ENCODE measurements around the gene SMARCB1. TPM values are rescaled to one million over a fixed set of nuclear protein-coding genes. Genes with fewer than 3 reads are reported as not detected.

The SMARCB1 gene
- total and polyA plus RNA-seq, 2 donors (not counting 1 experiment from before 2014, with no cell fraction given) = 179 to 190 TPM

- peaks cover 0 to 46% of the 10 kb centered on the region in 2 experiments for H3K36me3 ChIP-seq (replicated peaks in 1 of 2; ENCODE audit: control extremely low read depth in 1 of 2, control insufficient read depth in 1 of 2, extremely low read depth in 1 of 2, insufficient read depth in 2 of 2, low read length in 1 of 2)
- Mint-ChIP-seq H3K4me3 (peak overlapping the region; percentile 89), H3K9me3 (ENCODE audit: insufficient read depth) (no peaks in the 10 kb centered on the region), H3K4me1 (peaks cover 62% of the 10 kb centered on the region), H3K27me3 (no peaks in the 10 kb centered on the region), H3K27ac (peak overlapping the region; percentile 99)
- peaks cover 24% of the 10 kb centered on the region for H4K20me1 ChIP-seq (ENCODE audit: control insufficient read depth, insufficient read depth, low read length, poor library complexity, severe bottlenecking)
- H3K4me2 ChIP-seq (replicated peaks; ENCODE audit: low read depth, low read length, poor library complexity, severe bottlenecking) = peak overlapping the region; percentile 93
- H3K4me3 ChIP-seq (ENCODE audit: control extremely low read depth in 1 of 5, extremely low read depth in 1 of 5, insufficient read depth in 1 of 5, low read depth in 2 of 5, low read length in 4 of 5) = peak overlapping the region in 4 of 5 experiments; percentile 68 to 83 (median 75)
- ChIA-PET POLR2A (interaction anchor here (0.5 to 2.2 kb wide), 8 partner anchors 12 to 67 kb away, joined by 3 to 11 read pairs (median 7); partner anchors contain the start of genes MMP11, SLC2A11 and SMARCB1), CTCF (interaction anchor here (1.3 to 1.7 kb wide), 2 partner anchors 11 to 12 kb away, joined by 4 to 20 read pairs; no protein-coding TSS in a partner anchor)
- H3K27ac ChIP-seq (ENCODE audit: low read length in 2 of 2) = peak overlapping the region; percentile 98
- DNase-seq (no peak), ATAC-seq (ENCODE audit: low read depth) (no peak)
- intact Hi-C loops (cut with micrococcal nuclease) = loop anchor here (10.0 kb wide), 1 partner anchor 597 kb away; no protein-coding TSS in a partner anchor
- peaks cover 31 to 46% of the 10 kb centered on the region in 2 donors for H3K4me1 ChIP-seq (ENCODE audit: control insufficient read depth in 2 of 2, insufficient read depth in 2 of 2, low read length in 2 of 2)
- H3K9me3 ChIP-seq (ENCODE audit: control extremely low read depth in 1 of 3, control insufficient read depth in 2 of 3, insufficient read depth in 1 of 3, low read length in 2 of 3) = no peaks in the 10 kb centered on the region
- H2AFZ ChIP-seq (ENCODE audit: insufficient read depth, low read depth, low read length, poor library complexity, severe bottlenecking) = no peak overlapping the region
- H3K79me2 ChIP-seq (ENCODE audit: control insufficient read depth, insufficient read depth, low read length) = peaks cover 17% of the 10 kb centered on the region
- WGBS (ENCODE audit: insufficient coverage) = 88% methylated on average over 12 of the region's 12 CpGs
- no peak for TF ChIP-seq CTCF (IDR thresholded peaks at IDR 0.05)
- no peak for TF ChIP-seq EZH2 (IDR thresholded peaks at IDR 0.05; ENCODE audit: borderline replicate concordance, insufficient read depth, low read depth, low read length, poor library complexity, severe bottlenecking)
- H3K27me3 ChIP-seq (replicated peaks in 1 of 4; ENCODE audit: control extremely low read depth in 1 of 4, control insufficient read depth in 3 of 4, insufficient read depth in 4 of 4, low read length in 3 of 4) = no peaks in the 10 kb centered on the region
- H3K9ac ChIP-seq (ENCODE audit: low read length) = peak overlapping the region; percentile 75
These were observed 50.7 kb downstream of the SMARCB1 start for GRCh38 chr22:23837496-23837859.
